GM10266 (cell line): Measurements from ENCODE around the gene ARL5A.
A peak's percentile ranks its signal among the peaks of the same experiment; 100 is the strongest.
"Not testable (repeated sequence)": the region's sequence is repeated elsewhere in the genome, so short reads cannot be mapped to it uniquely, and the experiment has no call there.

Source experiments
- DNase-seq: peaks from one replicate; pipeline ENCODE4 v3.0.0; 2012; ENCODE audit errors: extremely low spot score
- CTCF ChIP-seq: IDR thresholded peaks from 2 replicates; pipeline ENCODE4 v1.5.1; 2012; ENCODE audit warnings: mild to moderate bottlenecking, low read depth; ENCODE audit not compliant: control insufficient read depth, insufficient read depth; ENCODE audit errors: missing control alignments

The ARL5A gene

GRCh38 chr2:151828143-151828889 is at the start of gene ARL5A:
Gene ARL5A, minus strand, starts transcription at chr2:151828421. Its CDS starts 245 bp downstream, at chr2:151828176.
- DNase-seq, result peak; percentile 97
- no peak for TF ChIP-seq CTCF

GRCh38 chr2:151875631-151876030 is 47.4 kb upstream of the ARL5A start:
- not testable (repeated sequence) for DNase-seq

GRCh38 chr2:151872463-151872862 is 44.2 kb upstream of the ARL5A start:
- no peak for DNase-seq
- TF ChIP-seq CTCF, result no peak

GRCh38 chr2:151869291-151869690 is 41.1 kb upstream of the ARL5A start:
- no peak for DNase-seq
- TF ChIP-seq CTCF, result no peak

- DNase-seq, result peak; percentile 60
- no peak for TF ChIP-seq CTCF
These were observed 34.5 kb upstream of the ARL5A start for GRCh38 chr2:151862700-151863099.

GRCh38 chr2:151861174-151861573 is 33.0 kb upstream of the ARL5A start:
- no peak for TF ChIP-seq CTCF
- DNase-seq, result no peak

- TF ChIP-seq CTCF, result no peak
- DNase-seq, result no peak
These were observed 32.5 kb upstream of the ARL5A start for GRCh38 chr2:151860613-151861146.
